HEK293 (cell line): ENCODE data around the gene MSH5.

Source experiments
- CTCF ChIA-PET: fragments of 350-600 bp; formaldehyde crosslinking; extraction: SDS; loops from one replicate; lab custom pipeline; 2021; ENCODE audit warnings: antibody characterized with exemption; lab: Yijun Ruan, JAX
- POLR2A ChIA-PET: fragments of 300-600 bp; formaldehyde crosslinking; extraction: SDS; loops from one replicate; lab custom pipeline; 2020; ENCODE audit warnings: antibody characterized with exemption, inconsistent platforms; lab: Yijun Ruan, JAX
- H3K27ac ChIP-seq: fragments of 200-500 bp; sonication (Bioruptor generic); 2 replicates; pipeline ENCODE4 v1.5.1; 2014; ENCODE audit warnings: low read depth, low read length, control low read depth, inconsistent platforms; ENCODE audit errors: extremely low read depth
- H3K36me3 ChIP-seq, 2 experiments: fragments of 200-500 bp in 1 of 2; sonication (Bioruptor generic) in 1 of 2; 1 replicate in 1 of 2; 2 replicates in 1 of 2; pipeline ENCODE4 v1.5.1; 2014 to 2017; ENCODE audit warnings: inconsistent platforms in 2 of 2, low read length in 2 of 2; ENCODE audit not compliant: control insufficient read depth in 2 of 2, insufficient read depth in 1 of 2
- H3K4me1 ChIP-seq: fragments of 200-500 bp; sonication (Bioruptor generic); 2 replicates; pipeline ENCODE4 v1.5.1; 2014; ENCODE audit warnings: mild to moderate bottlenecking, low read length, inconsistent platforms; ENCODE audit not compliant: control insufficient read depth, insufficient read depth
- H3K4me3 ChIP-seq: 2 replicates; pipeline ENCODE4 v1.5.1; 2011; ENCODE audit warnings: low read depth, mild to moderate bottlenecking, control low read depth, low read length, moderate library complexity
- H3K9me3 ChIP-seq: fragments of 200-500 bp; sonication (Bioruptor generic); 2 replicates; pipeline ENCODE4 v1.5.1; 2014; ENCODE audit warnings: low read depth, low read length, inconsistent platforms; ENCODE audit not compliant: control insufficient read depth, insufficient read depth
- AEBP2 ChIP-seq: fragments of 450-650 bp; formaldehyde crosslinking; IDR thresholded peaks from 2 replicates; pipeline ENCODE4 v1.5.1; 2016; ENCODE audit warnings: missing biosample characterization, missing genetic modification characterization, borderline replicate concordance
- GLIS2 ChIP-seq: fragments of 450-650 bp; formaldehyde crosslinking; IDR thresholded peaks from 2 replicates; pipeline ENCODE4 v1.5.1; 2016; ENCODE audit warnings: missing biosample characterization, missing genetic modification characterization
- HIC1 ChIP-seq: fragments of 450-650 bp; formaldehyde crosslinking; IDR thresholded peaks from 2 replicates; pipeline ENCODE4 v1.5.1; 2016; ENCODE audit warnings: missing biosample characterization, missing genetic modification characterization
- HOXD13 ChIP-seq: sonication (generic); formaldehyde crosslinking; IDR thresholded peaks from 2 replicates; pipeline ENCODE4 v1.8.0; 2022; ENCODE audit warnings: missing genetic modification reagents, borderline replicate concordance
- MZF1 ChIP-seq: fragments of 450-650 bp; formaldehyde crosslinking; IDR thresholded peaks from 2 replicates; pipeline ENCODE4 v1.5.1; 2017; ENCODE audit warnings: missing biosample characterization, missing genetic modification characterization, borderline replicate concordance
- OVOL3 ChIP-seq: fragments of 450-650 bp; formaldehyde crosslinking; IDR thresholded peaks from 2 replicates; pipeline ENCODE4 v1.5.1; 2016; ENCODE audit warnings: missing biosample characterization, missing genetic modification characterization
- PRDM10 ChIP-seq: fragments of 450-650 bp; formaldehyde crosslinking; IDR thresholded peaks from 2 replicates; pipeline ENCODE4 v1.5.1; 2016; ENCODE audit warnings: missing biosample characterization, missing genetic modification characterization
- REST ChIP-seq: fragments of 450-650 bp; formaldehyde crosslinking; IDR thresholded peaks from 2 replicates; pipeline ENCODE4 v1.5.1; 2016; ENCODE audit warnings: missing biosample characterization, missing genetic modification characterization
- SCRT2 ChIP-seq: fragments of 450-650 bp; formaldehyde crosslinking; IDR thresholded peaks from 2 replicates; pipeline ENCODE4 v1.5.1; 2016; ENCODE audit warnings: missing biosample characterization, missing genetic modification characterization
- ZBTB48 ChIP-seq: fragments of 450-650 bp; formaldehyde crosslinking; IDR thresholded peaks from 2 replicates; pipeline ENCODE4 v1.5.1; 2016; ENCODE audit warnings: missing biosample characterization, missing genetic modification characterization
- ZEB2 ChIP-seq: fragments of 450-650 bp; formaldehyde crosslinking; IDR thresholded peaks from 2 replicates; pipeline ENCODE4 v1.5.1; 2016; ENCODE audit warnings: missing biosample characterization, missing genetic modification characterization
- ZNF140 ChIP-seq: fragments of 450-650 bp; formaldehyde crosslinking; IDR thresholded peaks from 2 replicates; pipeline ENCODE4 v1.5.1; 2016; ENCODE audit warnings: missing biosample characterization, missing genetic modification characterization
- ZNF148 ChIP-seq: fragments of 450-650 bp; formaldehyde crosslinking; IDR thresholded peaks from 2 replicates; pipeline ENCODE4 v1.5.0; 2017; ENCODE audit warnings: missing biosample characterization, missing genetic modification characterization, borderline replicate concordance
- ZNF202 ChIP-seq: fragments of 450-650 bp; formaldehyde crosslinking; IDR thresholded peaks from 2 replicates; pipeline ENCODE4 v1.5.1; 2016; ENCODE audit warnings: missing biosample characterization, missing genetic modification characterization, borderline replicate concordance
- ZNF324 ChIP-seq: fragments of 450-650 bp; formaldehyde crosslinking; IDR thresholded peaks from 2 replicates; pipeline ENCODE4 v1.5.1; 2016; ENCODE audit warnings: missing biosample characterization, missing genetic modification characterization
- ZNF335 ChIP-seq: fragments of 450-650 bp; formaldehyde crosslinking; conservative IDR thresholded peaks from 2 replicates; pipeline ENCODE4 v1.5.1; 2016; ENCODE audit warnings: missing biosample characterization, missing genetic modification characterization
- ZNF658 ChIP-seq: fragments of 450-650 bp; formaldehyde crosslinking; IDR thresholded peaks from 2 replicates; pipeline ENCODE4; 2016; ENCODE audit warnings: missing biosample characterization, missing genetic modification characterization
- ZSCAN5A ChIP-seq: fragments of 450-650 bp; formaldehyde crosslinking; IDR thresholded peaks from 2 replicates; pipeline ENCODE4 v1.5.1; 2016; ENCODE audit warnings: missing biosample characterization, missing genetic modification characterization
- ZXDB ChIP-seq: fragments of 450-650 bp; formaldehyde crosslinking; IDR thresholded peaks from 2 replicates; pipeline ENCODE4 v1.5.1; 2016; ENCODE audit warnings: missing biosample characterization, missing genetic modification characterization

Gene MSH5

GRCh38 chr6:31702405-31702818 is 37.4 kb upstream of the MSH5 start (continued):
- no peak for TF ChIP-seq ZSCAN5A
- TF ChIP-seq ZNF335, result no peak
- TF ChIP-seq ZBTB48 (tag by site-specific recombination), result no peak
- no peak for TF ChIP-seq ZNF148 (tag by site-specific recombination)
- no peak for TF ChIP-seq AEBP2
- no peak for TF ChIP-seq REST

GRCh38 chr6:31702819-31703716 is 36.7 kb upstream of the MSH5 start, which contains the start of gene ABHD16A:
Gene ABHD16A, minus strand, starts transcription at chr6:31703324. Its CDS starts 43 bp downstream, at chr6:31703281.
- ChIA-PET POLR2A (interaction anchor here (0.6 to 2.8 kb wide), 34 partner anchors 9 to 1829 kb away, joined by 3 to 30 read pairs (median 6); partner anchors contain the start of genes ATP6V1G2, BAG6, C6orf47 and CLIC1), CTCF (interaction anchor here (0.5 to 1.2 kb wide), 9 partner anchors 8 to 129 kb away, joined by 3 to 4 read pairs (median 3); no protein-coding TSS in a partner anchor)
- H3K27ac ChIP-seq, result peak within 1 kb of the TSS; percentile 62
- H3K4me3 ChIP-seq, result peak within 1 kb of the TSS; percentile 63
- H3K9me3 ChIP-seq, result no peaks in the 10 kb centered on the region
- H3K4me1 ChIP-seq, result no peaks in the 10 kb centered on the region
- H3K36me3 ChIP-seq, result peaks cover 4 to 8% of the 10 kb centered on the region in 2 experiments; a peak in 2 of 3 replicates
- TF ChIP-seq SCRT2 (tag by site-specific recombination), result peak; percentile 85
- no peak for TF ChIP-seq ZNF202 (tag by site-specific recombination)
- TF ChIP-seq ZNF658 (tag by site-specific recombination), result no peak
- 0 out of 2 replicates have a peak, but pooled peaks have one; percentile 48 for TF ChIP-seq MZF1 (tag by site-specific recombination)
- peak; percentile 83 for TF ChIP-seq ZEB2
- peak; percentile 76; the same call in 1 of the 2 replicates for TF ChIP-seq ZXDB
- TF ChIP-seq ZNF140, result no peak
- peak; percentile 100 for TF ChIP-seq PRDM10 (tag by site-specific recombination)
- peak; percentile 29; the same call in 1 of the 2 replicates for TF ChIP-seq OVOL3 (tag by site-specific recombination)
- 0 out of 2 replicates have a peak, but pooled peaks have one; percentile 37 for TF ChIP-seq HOXD13 (CRISPR knock-in tag)
- no peak for TF ChIP-seq HIC1 (tag by site-specific recombination)
- TF ChIP-seq GLIS2 (tag by site-specific recombination), result 0 out of 2 replicates have a peak, but pooled peaks have one; percentile 33
- TF ChIP-seq ZNF324 (tag by site-specific recombination), result peak; percentile 57; the same call in 1 of the 2 replicates
